Lung (tissue), 12 donors: ENCODE measurements around the gene STRN3. TPM values are rescaled to one million over a fixed set of nuclear protein-coding genes. Genes with fewer than 3 reads are reported as not detected.

Source experiments
- ATAC-seq: fragments of 200-7000 bp; cut with Tn5 transposase; one replicate; pipeline ENCODE4 v1.9.1; 2020; ENCODE audit warnings: moderate number of reproducible peaks; ENCODE audit not compliant: insufficient read depth, low FRiP score
- DNase-seq, 3 donors: peaks; one replicate each; pipeline ENCODE4 v3.0.0-alpha.2; 2013 to 2017
- H3K27ac ChIP-seq, 2 donors: one replicate each; pipeline ENCODE4 v1.5.1; 2013; ENCODE audit warnings: mild to moderate bottlenecking in 2 of 2, moderate library complexity in 2 of 2, control low read depth in 1 of 2, inconsistent platforms in 1 of 2, low read depth in 1 of 2, low read length in 1 of 2
- H3K27me3 ChIP-seq, 3 donors: one replicate each; pipeline ENCODE4 v1.5.1; 2013; ENCODE audit warnings: low read length in 2 of 3; ENCODE audit not compliant: control insufficient read depth in 3 of 3, insufficient read depth in 3 of 3
- H3K36me3 ChIP-seq, 4 donors: one replicate each; pipeline ENCODE4 v1.5.1; 2013; ENCODE audit warnings: low read length in 4 of 4, mild to moderate bottlenecking in 1 of 4, moderate library complexity in 1 of 4; ENCODE audit not compliant: control insufficient read depth in 4 of 4, insufficient read depth in 4 of 4
- H3K4me1 ChIP-seq, 5 donors: one replicate each; pipeline ENCODE4 v1.5.1; 2013; ENCODE audit warnings: low read length in 5 of 5, mild to moderate bottlenecking in 2 of 5, moderate library complexity in 1 of 5; ENCODE audit not compliant: control insufficient read depth in 5 of 5, insufficient read depth in 5 of 5
- H3K4me3 ChIP-seq: one replicate; pipeline ENCODE4 v1.5.1; 2013; ENCODE audit warnings: mild to moderate bottlenecking, control low read depth, moderate library complexity
- H3K9ac ChIP-seq, 2 donors: one replicate each; pipeline ENCODE4 v1.5.1; 2013; ENCODE audit warnings: low read length in 2 of 2, control low read depth in 1 of 2; ENCODE audit not compliant: insufficient read depth in 1 of 2
- H3K9me3 ChIP-seq, 4 donors: one replicate each; pipeline ENCODE4 v1.5.1; 2013; ENCODE audit warnings: low read length in 3 of 4, mild to moderate bottlenecking in 1 of 4, moderate library complexity in 1 of 4; ENCODE audit not compliant: control insufficient read depth in 4 of 4, insufficient read depth in 3 of 4
- WGBS, 2 donors: extraction: QIAGEN DNeasy Blood & Tissue Kit; methylation state at CpG; one replicate each; pipeline ENCODE4 v1.1.7; 2013; 5-methylcytosine and 5-hydroxymethylcytosine counted together
- polyA plus RNA-seq, 2 donors: library from polyadenylated mRNA; stranded (reverse); fragments of 200-250 nt; gene quantifications; one replicate each; pipeline ENCODE4 v1.2.1, GENCODE V29; 2013
- total RNA-seq, 2 donors: library from RNA; depleted of rRNA in 1 of 2; stranded (reverse); fragments of >200 nt in 1 of 2; gene quantifications; one replicate each; pipeline ENCODE4 v1.2.1, GENCODE V29; 2014 to 2021
- TF ChIP-seq, protein P1 (sequence below): IDR thresholded peaks from 2 replicates; pipeline ENCODE4 v1.5.1; 2012; ENCODE audit warnings: mild to moderate bottlenecking; ENCODE audit errors: control extremely low read depth, extremely low read depth
- donor health status: control.
- donor health status: control.
- donor health status: Bipolar disorder and iron deficiency.
- donor health status: healthy.
- donor health status: DM: yes; HTN: yes; CAD: no.

Gene STRN3
- total and polyA plus RNA-seq, 4 donors, result 10.6 to 86.8 (median 19.0) TPM

DNA sequence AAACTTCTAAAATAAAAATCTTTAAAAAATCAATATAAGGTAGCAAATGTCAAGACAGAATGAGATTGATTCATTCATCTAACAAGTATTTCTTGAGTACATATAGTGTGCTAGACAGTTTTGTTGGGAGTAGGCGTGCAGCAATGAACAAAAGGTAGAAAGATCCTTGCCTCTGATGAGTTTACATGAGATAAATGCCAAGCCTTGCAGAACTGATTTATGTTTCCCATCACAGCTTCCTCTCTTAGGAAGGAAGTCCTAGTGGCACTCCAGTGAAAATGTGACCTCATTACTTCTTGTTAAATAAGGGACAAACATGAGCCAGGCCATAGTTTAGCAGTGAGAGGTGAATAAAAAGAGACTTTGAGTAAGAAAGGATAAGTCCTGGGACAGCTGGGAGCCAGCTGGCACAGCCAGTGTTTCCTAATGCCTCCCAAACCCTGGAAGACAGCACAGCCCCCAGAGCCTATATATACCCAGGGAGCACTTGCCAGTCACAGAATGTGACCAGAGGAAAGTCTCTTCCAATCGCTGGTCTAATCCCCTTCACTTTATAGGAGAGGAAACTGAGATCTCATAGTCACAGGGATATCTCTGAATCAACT lies 156.5 kb downstream of the STRN3 start:
- DNase-seq (no peak), ATAC-seq (no peak)
- H3K9ac ChIP-seq, result no peak overlapping the region
- TF ChIP-seq, protein P1, sequence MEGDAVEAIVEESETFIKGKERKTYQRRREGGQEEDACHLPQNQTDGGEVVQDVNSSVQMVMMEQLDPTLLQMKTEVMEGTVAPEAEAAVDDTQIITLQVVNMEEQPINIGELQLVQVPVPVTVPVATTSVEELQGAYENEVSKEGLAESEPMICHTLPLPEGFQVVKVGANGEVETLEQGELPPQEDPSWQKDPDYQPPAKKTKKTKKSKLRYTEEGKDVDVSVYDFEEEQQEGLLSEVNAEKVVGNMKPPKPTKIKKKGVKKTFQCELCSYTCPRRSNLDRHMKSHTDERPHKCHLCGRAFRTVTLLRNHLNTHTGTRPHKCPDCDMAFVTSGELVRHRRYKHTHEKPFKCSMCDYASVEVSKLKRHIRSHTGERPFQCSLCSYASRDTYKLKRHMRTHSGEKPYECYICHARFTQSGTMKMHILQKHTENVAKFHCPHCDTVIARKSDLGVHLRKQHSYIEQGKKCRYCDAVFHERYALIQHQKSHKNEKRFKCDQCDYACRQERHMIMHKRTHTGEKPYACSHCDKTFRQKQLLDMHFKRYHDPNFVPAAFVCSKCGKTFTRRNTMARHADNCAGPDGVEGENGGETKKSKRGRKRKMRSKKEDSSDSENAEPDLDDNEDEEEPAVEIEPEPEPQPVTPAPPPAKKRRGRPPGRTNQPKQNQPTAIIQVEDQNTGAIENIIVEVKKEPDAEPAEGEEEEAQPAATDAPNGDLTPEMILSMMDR, result no peak
- H3K27me3 ChIP-seq, result peaks cover 0 to 18% (median 15%) of the 10 kb centered on the region in 3 donors
- no peaks in the 10 kb centered on the region for H3K9me3 ChIP-seq
- no peak overlapping the region for H3K4me3 ChIP-seq
- H3K36me3 ChIP-seq, result no peaks in the 10 kb centered on the region
- 73 to 78% methylated on average over 2 of the region's 2 CpGs for WGBS, 2 donors
- no peak overlapping the region for H3K27ac ChIP-seq
- H3K4me1 ChIP-seq, result peaks cover 0 to 6% (median 0%) of the 10 kb centered on the region in 5 donors

DNA sequence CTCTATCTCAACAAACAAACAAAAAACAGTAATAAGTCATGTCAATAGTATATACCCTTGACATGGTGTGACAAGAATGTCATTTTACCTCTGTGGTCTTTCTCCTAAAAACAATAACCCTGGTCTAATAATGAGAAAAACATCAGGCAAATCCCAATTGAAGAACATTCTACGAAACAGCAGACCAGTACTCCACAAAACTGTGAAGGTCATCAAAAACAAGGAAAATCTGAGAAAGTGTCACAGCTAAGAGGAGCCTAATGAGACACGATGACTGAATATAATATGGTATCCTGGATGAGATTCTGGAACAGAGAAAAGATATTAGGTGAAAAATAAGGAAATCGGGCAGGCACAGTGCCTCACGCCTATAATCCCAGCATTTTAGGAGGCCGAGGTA lies 157.4 kb downstream of the STRN3 start:
- no peak for ATAC-seq
- Histone ChIP-seq H3K27me3 (peaks cover 0 to 15% (median 12%) of the 10 kb centered on the region in 3 donors), H3K36me3 (no peaks in the 10 kb centered on the region), H3K9ac (no peak overlapping the region), H3K9me3 (no peaks in the 10 kb centered on the region), H3K4me1 (no peaks in the 10 kb centered on the region), H3K27ac (no peak overlapping the region), H3K4me3 (no peak overlapping the region)
- no peak for DNase-seq
- TF ChIP-seq, protein P1, result no peak
- 95 to 96% methylated on average over 5 of the region's 5 CpGs for WGBS, 2 donors

DNA sequence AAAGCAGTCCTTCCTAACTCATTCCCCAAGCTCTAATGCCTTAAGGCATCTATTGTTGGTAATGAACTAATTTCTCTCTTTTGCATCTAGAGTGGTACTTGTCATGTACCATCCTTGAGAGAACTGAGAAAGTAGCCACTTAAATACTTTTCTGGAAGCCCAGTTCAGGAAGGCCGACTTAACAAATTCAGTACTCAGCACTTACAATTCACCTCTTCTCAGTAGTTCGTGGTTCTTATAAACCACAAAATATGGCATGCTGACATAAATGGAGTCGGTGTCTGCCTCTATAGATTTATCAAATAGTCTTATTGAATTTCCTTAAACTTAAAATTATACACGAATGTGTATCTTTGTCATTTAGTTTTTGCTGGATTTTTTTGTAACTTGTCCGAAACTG lies 161.2 kb downstream of the STRN3 start:
- Histone ChIP-seq H3K36me3 (no peaks in the 10 kb centered on the region), H3K4me1 (no peaks in the 10 kb centered on the region), H3K9me3 (no peaks in the 10 kb centered on the region), H3K27me3 (peaks cover 0 to 4% (median 0%) of the 10 kb centered on the region in 3 donors), H3K4me3 (no peak overlapping the region), H3K9ac (no peak overlapping the region), H3K27ac (no peak overlapping the region)
- TF ChIP-seq, protein P1, result no peak
- no peak for ATAC-seq
- no peak for DNase-seq
- WGBS, 2 donors, result 58 to 68% methylated on average over 5 of the region's 5 CpGs

- no peak for DNase-seq
- WGBS, 2 donors, result 56 to 82% methylated on average over 1 of the region's 1 CpG
- no peaks in the 10 kb centered on the region for H3K4me1 ChIP-seq
- ATAC-seq, result no peak
- no peak overlapping the region for H3K27ac ChIP-seq
- peaks cover 0 to 4% (median 0%) of the 10 kb centered on the region in 3 donors for H3K27me3 ChIP-seq
- H3K4me3 ChIP-seq, result no peak overlapping the region
- TF ChIP-seq, protein P1, result no peak
- H3K36me3 ChIP-seq, result no peaks in the 10 kb centered on the region
- no peak overlapping the region for H3K9ac ChIP-seq
- no peaks in the 10 kb centered on the region for H3K9me3 ChIP-seq
Measured at GRCh38 chr14:30861200-30861599, 165.0 kb downstream of the STRN3 start.
